GM20000 (cell line): ENCODE measurements around the gene JAZF1.

Source experiments
- DNase-seq: peaks from one replicate; pipeline ENCODE4 v3.0.0; 2012; ENCODE audit warnings: low spot score
- CTCF ChIP-seq: IDR thresholded peaks from 2 replicates; pipeline ENCODE4 v1.5.1; 2012; ENCODE audit warnings: mild to moderate bottlenecking, control low read depth; ENCODE audit errors: extremely low read depth, missing control alignments

The JAZF1 gene

GRCh38 chr7:27970350-27970749, 210.2 kb downstream of the JAZF1 start:
- TF ChIP-seq CTCF, result no peak
- no peak for DNase-seq

GRCh38 chr7:27969346-27969745, 211.2 kb downstream of the JAZF1 start:
- no peak for DNase-seq
- TF ChIP-seq CTCF, result no peak

GRCh38 chr7:27967639-27968038, 213.0 kb downstream of the JAZF1 start:
- DNase-seq, result no peak
- no peak for TF ChIP-seq CTCF

- DNase-seq, result no peak
- no peak for TF ChIP-seq CTCF
Measured at GRCh38 chr7:27966219-27966780, 214.3 kb downstream of the JAZF1 start.

- no peak for DNase-seq
- TF ChIP-seq CTCF, result no peak
Measured at GRCh38 chr7:27965650-27966049, 214.9 kb downstream of the JAZF1 start.

GRCh38 chr7:27964820-27965219, 215.8 kb downstream of the JAZF1 start:
- DNase-seq, result no peak
- TF ChIP-seq CTCF, result no peak

- DNase-seq, result no peak
- no peak for TF ChIP-seq CTCF
Measured at GRCh38 chr7:27963056-27963455, 217.5 kb downstream of the JAZF1 start.
